Hematopoietic multipotent progenitor cell (in vitro differentiated cells): ENCODE data around the gene CNTN5. TPM values are rescaled to one million over a fixed set of nuclear protein-coding genes. Genes with fewer than 3 reads are reported as not detected.
"Not testable (repeated sequence)": the region's sequence is repeated elsewhere in the genome, so short reads cannot be mapped to it uniquely, and the experiment has no call there.

Source experiments
- DNase-seq, 3 donors: peaks; one replicate each; pipeline ENCODE4 v3.0.0-alpha.2; 2011 to 2015; ENCODE audit warnings: low read depth in 2 of 3, low spot score in 2 of 3
- total RNA-seq: library from RNA; depleted of rRNA; stranded (reverse); fragments of >200 nt; gene quantifications from one replicate; pipeline ENCODE4 v1.2.3, GENCODE V29; 2012

CNTN5 gene
- total RNA-seq, 1 donor, result not detected

- DNase-seq, result not testable (repeated sequence)
These were observed 1236.6 kb downstream of the CNTN5 start for GRCh38 chr11:100257238-100257803.

- no peak for DNase-seq
These were observed 1248.8 kb downstream of the CNTN5 start for GRCh38 chr11:100269516-100269915.

- DNase-seq, result no peak
These were observed 1252.5 kb downstream of the CNTN5 start for GRCh38 chr11:100273066-100273815.

- not testable (repeated sequence) for DNase-seq
These were observed 1253.7 kb downstream of the CNTN5 start for GRCh38 chr11:100274466-100274865.

- DNase-seq, result no peak
These were observed 1274.0 kb downstream of the CNTN5 start for GRCh38 chr11:100294748-100295147.

- no peak for DNase-seq
These were observed 1275.4 kb downstream of the CNTN5 start for GRCh38 chr11:100296051-100296679.

GRCh38 chr11:100297516-100297915, 1276.8 kb downstream of the CNTN5 start:
- DNase-seq, result no peak

- DNase-seq, result no peak
These were observed 1282.1 kb downstream of the CNTN5 start for GRCh38 chr11:100302824-100303223.

GRCh38 chr11:100303897-100304296, 1283.1 kb downstream of the CNTN5 start:
- no peak for DNase-seq

- DNase-seq, result no peak
These were observed 1287.5 kb downstream of the CNTN5 start for GRCh38 chr11:100308202-100308601.

GRCh38 chr11:100315946-100316345, 1295.2 kb downstream of the CNTN5 start:
- no peak for DNase-seq

GRCh38 chr11:100316952-100317351, 1296.2 kb downstream of the CNTN5 start:
- no peak for DNase-seq

- no peak for DNase-seq
These were observed 1298.9 kb downstream of the CNTN5 start for GRCh38 chr11:100319691-100320090.

GRCh38 chr11:100328626-100329340, 1308.0 kb downstream of the CNTN5 start:
- DNase-seq, result no peak

GRCh38 chr11:100329352-100329751, 1308.6 kb downstream of the CNTN5 start:
- no peak for DNase-seq

GRCh38 chr11:100336873-100337272, 1316.1 kb downstream of the CNTN5 start:
- no peak for DNase-seq

GRCh38 chr11:100338144-100338840, 1317.5 kb downstream of the CNTN5 start:
- DNase-seq, result no peak

- no peak for DNase-seq
These were observed 1319.9 kb downstream of the CNTN5 start for GRCh38 chr11:100340466-100341319.

GRCh38 chr11:100353083-100353482, 1332.3 kb downstream of the CNTN5 start:
- no peak for DNase-seq

GRCh38 chr11:100354736-100355135, 1334.0 kb downstream of the CNTN5 start:
- no peak for DNase-seq
